HepG2 (cell line): ENCODE measurements around the gene METRN. TPM values are rescaled to one million over a fixed set of nuclear protein-coding genes. Genes with fewer than 3 reads are reported as not detected.

Source experiments
- AGO2 ChIP-seq: fragments of 200-400 bp; formaldehyde crosslinking; optimal IDR thresholded peaks from 2 replicates; pipeline ENCODE3; 2017; ENCODE audit warnings: mild to moderate bottlenecking, low read depth, low read length, moderate library complexity
- ASH2L ChIP-seq: fragments of 300-600, 200-600 bp; sonication (generic); IDR thresholded peaks from 2 replicates; pipeline ENCODE4 v1.7.0; 2017; ENCODE audit warnings: low read depth, mild to moderate bottlenecking, moderate library complexity, mixed read lengths, low read length; ENCODE audit not compliant: insufficient read length
- BHLHE40 ChIP-seq: IDR thresholded peaks from 2 replicates; pipeline ENCODE4 v1.6.1; 2011; ENCODE audit warnings: low read length, improper control_type of control experiment
- FOXA3 ChIP-seq: IDR thresholded peaks from 2 replicates; pipeline ENCODE4 v1.6.1; 2016; ENCODE audit warnings: missing genetic modification reagents, missing compliant biosample characterization
- FOXK1 ChIP-seq: sonication (generic); formaldehyde crosslinking; IDR thresholded peaks from 2 replicates; pipeline ENCODE4 v1.4.0; 2020; ENCODE audit warnings: low read depth, missing genetic modification reagents, borderline replicate concordance
- GATA4 ChIP-seq: sonication (generic); IDR thresholded peaks from 2 replicates; pipeline ENCODE4 v1.6.1; 2016; ENCODE audit warnings: antibody characterized with exemption, low read depth, borderline replicate concordance
- HDAC6 ChIP-seq: fragments of 200-600 bp; sonication (generic); IDR thresholded peaks from 2 replicates; pipeline ENCODE4 v1.7.0; 2017; ENCODE audit warnings: mild to moderate bottlenecking, antibody characterized with exemption, low read length, low read depth
- HMG20B ChIP-seq: conservative IDR thresholded peaks from 2 replicates; pipeline ENCODE4 v1.6.1; 2016; ENCODE audit warnings: missing genetic modification reagents, missing compliant biosample characterization
- HNRNPUL1 ChIP-seq: fragments of 200-400 bp; formaldehyde crosslinking; IDR thresholded peaks from 2 replicates; pipeline ENCODE4 v1.6.1; 2017; ENCODE audit warnings: low read depth, mild to moderate bottlenecking, low read length, moderate library complexity
- ISL2 ChIP-seq: sonication (generic); formaldehyde crosslinking; IDR thresholded peaks from 2 replicates; pipeline ENCODE4 v1.5.0; 2020; ENCODE audit warnings: missing genetic modification reagents
- JUND ChIP-seq: sonication (generic); formaldehyde crosslinking; IDR thresholded peaks from 2 replicates; pipeline ENCODE4 v1.8.0; 2022; ENCODE audit warnings: mild to moderate bottlenecking, missing genetic modification reagents
- MXI1 ChIP-seq: IDR thresholded peaks from 3 replicates; pipeline ENCODE4 v1.6.1; 2012; ENCODE audit warnings: low read depth, low read length, inconsistent platforms, borderline replicate concordance
- POLR2A ChIP-seq, 2 experiments: IDR thresholded peaks; 2 replicates each; pipeline ENCODE4 v1.6.1; 2011; ENCODE audit warnings: low read depth in 2 of 2, low read length in 2 of 2, mild to moderate bottlenecking in 1 of 2, moderate library complexity in 1 of 2; ENCODE audit not compliant: insufficient read depth in 1 of 2
- PRMT3 ChIP-seq: sonication (generic); formaldehyde crosslinking; IDR thresholded peaks from 2 replicates; pipeline ENCODE4 v1.8.1; 2022; ENCODE audit warnings: low read depth, mild to moderate bottlenecking, moderate library complexity, missing genetic modification reagents, borderline replicate concordance
- SMARCC2 ChIP-seq: fragments of 450-650 bp; IDR thresholded peaks from 2 replicates; pipeline ENCODE4 v1.6.1; 2017; ENCODE audit warnings: antibody characterized with exemption, mild to moderate bottlenecking
- SP4 ChIP-seq: sonication (generic); formaldehyde crosslinking; IDR thresholded peaks from 2 replicates; pipeline ENCODE4 v1.8.1; 2023; ENCODE audit warnings: mild to moderate bottlenecking, missing genetic modification reagents
- U2AF1 ChIP-seq: fragments of 200-400 bp; formaldehyde crosslinking; optimal IDR thresholded peaks from 2 replicates; pipeline ENCODE3; 2017; ENCODE audit warnings: mild to moderate bottlenecking, low read depth, low read length
- ZNF138 ChIP-seq: sonication (generic); formaldehyde crosslinking; IDR thresholded peaks from 2 replicates; pipeline ENCODE4 v1.5.0; 2020; ENCODE audit warnings: mild to moderate bottlenecking, low read depth, missing genetic modification reagents
- ZNF33B ChIP-seq: sonication (generic); formaldehyde crosslinking; IDR thresholded peaks from 2 replicates; pipeline ENCODE4 v1.5.1; 2020; ENCODE audit warnings: mild to moderate bottlenecking, missing genetic modification reagents
- ZNF343 ChIP-seq: sonication (generic); formaldehyde crosslinking; IDR thresholded peaks from 2 replicates; pipeline ENCODE4 v1.4.0; 2020; ENCODE audit warnings: mild to moderate bottlenecking, missing genetic modification reagents
- ZNF451 ChIP-seq: sonication (generic); formaldehyde crosslinking; IDR thresholded peaks from 2 replicates; pipeline ENCODE4 v1.5.0; 2020; ENCODE audit warnings: mild to moderate bottlenecking, missing genetic modification reagents
- ZNF598 ChIP-seq: sonication (generic); formaldehyde crosslinking; IDR thresholded peaks from 2 replicates; pipeline ENCODE4 v1.5.1; 2020; ENCODE audit warnings: mild to moderate bottlenecking, missing genetic modification reagents, borderline replicate concordance
- ZNF629 ChIP-seq: sonication (generic); formaldehyde crosslinking; conservative IDR thresholded peaks from 2 replicates; pipeline ENCODE4 v1.5.0; 2020; ENCODE audit warnings: missing genetic modification reagents
- ZNF709 ChIP-seq: sonication (generic); formaldehyde crosslinking; IDR thresholded peaks from 2 replicates; pipeline ENCODE4 v1.5.0; 2020; ENCODE audit warnings: mild to moderate bottlenecking, missing genetic modification reagents
- ZNF772 ChIP-seq: sonication (generic); formaldehyde crosslinking; IDR thresholded peaks from 2 replicates; pipeline ENCODE4 v1.5.0; 2020; ENCODE audit warnings: mild to moderate bottlenecking, missing genetic modification reagents
- ZNF788 ChIP-seq: sonication (generic); formaldehyde crosslinking; IDR thresholded peaks from 2 replicates; pipeline ENCODE4 v1.5.0; 2020; ENCODE audit warnings: mild to moderate bottlenecking, missing genetic modification reagents, borderline replicate concordance
- ZNF83 ChIP-seq: sonication (generic); formaldehyde crosslinking; IDR thresholded peaks from 2 replicates; pipeline ENCODE4 v1.4.0; 2020; ENCODE audit warnings: missing genetic modification reagents, mild to moderate bottlenecking, borderline replicate concordance
- ZSCAN22 ChIP-seq: sonication (generic); formaldehyde crosslinking; IDR thresholded peaks from 2 replicates; pipeline ENCODE4 v1.4.0; 2020; ENCODE audit warnings: mild to moderate bottlenecking, missing genetic modification reagents
- polyA plus RNA-seq, 8 experiments: library from polyadenylated mRNA; depleted of rRNA in 3 of 8; stranded (reverse) in 7 of 8; unstranded in 1 of 8; fragments of >200 nt; fragmentation: Illumina TruSeq in 4 of 8; extraction: Trizol in 4 of 8; gene quantifications; 2 replicates each; pipeline versions ENCODE4 v1.2.1 to v1.2.3, GENCODE V29; 2011 to 2016; ENCODE audit warnings: low read depth in 4 of 8, missing spikeins in 1 of 8, mixed read lengths in 1 of 8; ENCODE audit not compliant: insufficient read depth in 1 of 8
- total RNA-seq, 5 experiments: library from RNA; depleted of rRNA; stranded (reverse); fragments of >200 nt; fragmentation: Illumina TruSeq; extraction: Trizol; gene quantifications; 2 replicates each; pipeline ENCODE4 v1.2.3, GENCODE V29; 2016; ENCODE audit warnings: low read depth in 1 of 5
- TF ChIP-seq, protein P1 (sequence below): sonication (generic); formaldehyde crosslinking; IDR thresholded peaks from 2 replicates; pipeline ENCODE4 v1.5.0; 2020; ENCODE audit warnings: missing genetic modification reagents, mild to moderate bottlenecking, borderline replicate concordance
- TF ChIP-seq, protein P2 (sequence below): sonication (generic); formaldehyde crosslinking; conservative IDR thresholded peaks from 2 replicates; pipeline ENCODE4 v1.4.0; 2020; ENCODE audit warnings: missing genetic modification reagents

Gene METRN
- total and polyA plus RNA-seq, 2 of the 13 experiments (the other 11 are each of a cell fraction or from before 2014, with no cell fraction given): 25.5 to 46.1 TPM

DNA sequence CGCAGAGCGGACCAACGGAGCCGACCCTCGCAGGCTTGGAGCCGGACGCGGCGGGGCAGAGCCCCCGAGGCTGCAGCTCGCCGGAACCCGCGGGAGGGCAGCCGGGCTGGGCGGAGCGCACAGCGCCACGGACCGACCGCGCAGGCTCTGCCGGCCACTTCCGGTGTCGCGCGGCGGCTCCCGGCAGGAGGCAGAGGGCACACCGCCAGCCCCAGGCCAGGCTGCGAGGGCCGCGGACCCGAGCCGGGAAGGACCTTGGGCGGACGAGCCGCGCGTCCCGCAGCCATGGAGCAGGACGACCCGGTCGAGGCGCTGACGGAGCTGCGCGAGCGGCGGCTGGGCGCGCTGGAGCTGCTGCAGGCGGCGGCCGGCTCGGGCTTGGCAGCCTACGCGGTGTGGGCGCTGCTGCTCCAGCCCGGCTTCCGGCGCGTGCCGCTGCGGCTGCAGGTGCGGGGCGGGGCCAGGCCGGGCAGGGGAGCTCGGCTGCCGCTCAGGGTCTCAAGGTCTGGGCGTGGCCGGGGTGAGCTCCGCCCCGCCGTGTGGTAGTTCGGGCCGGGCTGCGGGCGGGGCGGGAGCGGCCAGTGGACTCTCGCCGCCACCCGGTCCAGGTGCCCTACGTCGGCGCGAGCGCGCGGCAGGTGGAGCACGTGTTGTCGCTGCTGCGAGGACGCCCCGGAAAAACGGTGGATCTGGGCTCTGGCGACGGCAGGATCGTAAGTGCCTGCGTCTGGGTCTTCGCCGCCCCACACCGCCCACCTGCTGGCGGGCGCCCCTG, 6.3 kb downstream of the METRN start, which contains the start of gene ANTKMT (continued):
- peak; percentile 70 for TF ChIP-seq BHLHE40
- TF ChIP-seq, protein P1, sequence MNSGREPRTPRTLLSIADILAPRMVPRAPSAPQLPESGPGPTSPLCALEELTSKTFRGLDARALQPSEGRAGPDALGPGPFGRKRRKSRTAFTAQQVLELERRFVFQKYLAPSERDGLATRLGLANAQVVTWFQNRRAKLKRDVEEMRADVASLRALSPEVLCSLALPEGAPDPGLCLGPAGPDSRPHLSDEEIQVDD (CRISPR knock-in tag): peak; percentile 59; the same call in 1 of the 2 replicates
- no peak for TF ChIP-seq HDAC6
- TF ChIP-seq HMG20B (CRISPR knock-in tag): no peak
- peak; percentile 53; the same call in 1 of the 2 replicates for TF ChIP-seq GATA4
- TF ChIP-seq POLR2A (IDR thresholded peaks at IDR 0.05; ENCODE audit: insufficient read depth in 1 of 2, low read depth in 2 of 2, low read length in 2 of 2): peak; percentile 82 to 88
- TF ChIP-seq ZNF451: peak; percentile 68; the same call in 1 of the 2 replicates
- peak; percentile 14 for TF ChIP-seq AGO2
- TF ChIP-seq JUND: peak; percentile 65; the same call in 1 of the 2 replicates
- TF ChIP-seq, protein P2, sequence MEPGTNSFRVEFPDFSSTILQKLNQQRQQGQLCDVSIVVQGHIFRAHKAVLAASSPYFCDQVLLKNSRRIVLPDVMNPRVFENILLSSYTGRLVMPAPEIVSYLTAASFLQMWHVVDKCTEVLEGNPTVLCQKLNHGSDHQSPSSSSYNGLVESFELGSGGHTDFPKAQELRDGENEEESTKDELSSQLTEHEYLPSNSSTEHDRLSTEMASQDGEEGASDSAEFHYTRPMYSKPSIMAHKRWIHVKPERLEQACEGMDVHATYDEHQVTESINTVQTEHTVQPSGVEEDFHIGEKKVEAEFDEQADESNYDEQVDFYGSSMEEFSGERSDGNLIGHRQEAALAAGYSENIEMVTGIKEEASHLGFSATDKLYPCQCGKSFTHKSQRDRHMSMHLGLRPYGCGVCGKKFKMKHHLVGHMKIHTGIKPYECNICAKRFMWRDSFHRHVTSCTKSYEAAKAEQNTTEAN (CRISPR knock-in tag): peak; percentile 43; the same call in 1 of the 2 replicates
- TF ChIP-seq ZNF772 (CRISPR knock-in tag): peak; percentile 56
- peak; percentile 57 for TF ChIP-seq ZNF138 (CRISPR knock-in tag)
- peak; percentile 91 for TF ChIP-seq ZNF709
- TF ChIP-seq ZNF598 (CRISPR knock-in tag): peak; percentile 54; the same call in 1 of the 2 replicates
- TF ChIP-seq ZNF33B (CRISPR knock-in tag): peak; percentile 86
- TF ChIP-seq ASH2L: peak; percentile 47
- no peak for TF ChIP-seq HNRNPUL1
- peak; percentile 40; the same call in 1 of the 3 replicates for TF ChIP-seq MXI1
- no peak for TF ChIP-seq U2AF1
- 0 out of 2 replicates have a peak, but pooled peaks have one; percentile 22 for TF ChIP-seq ZNF629
- TF ChIP-seq ZNF83 (CRISPR knock-in tag): 0 out of 2 replicates have a peak, but pooled peaks have one; percentile 54
- TF ChIP-seq ZNF343: peak; percentile 48; the same call in 1 of the 2 replicates
- peak; percentile 1; the same call in 1 of the 2 replicates for TF ChIP-seq PRMT3 (CRISPR knock-in tag)
- TF ChIP-seq FOXK1 (CRISPR knock-in tag): peak; percentile 19; the same call in 1 of the 2 replicates
- 0 out of 2 replicates have a peak, but pooled peaks have one; percentile 47 for TF ChIP-seq ZNF788 (CRISPR knock-in tag)
- no peak for TF ChIP-seq ZSCAN22 (CRISPR knock-in tag)
- TF ChIP-seq SMARCC2: no peak
- TF ChIP-seq SP4 (CRISPR knock-in tag): peak; percentile 94
- 0 out of 2 replicates have a peak, but pooled peaks have one; percentile 11 for TF ChIP-seq ISL2
- peak; percentile 5; the same call in 1 of the 2 replicates for TF ChIP-seq FOXA3
